GM21423 (cell line): Measurements from ENCODE around the gene HOXA6.

Source experiments
- ATAC-seq: cut with Tn5 transposase; IDR thresholded peaks from one replicate; pipeline ENCODE4 v1.9.1; 2021; ENCODE audit warnings: mild to moderate bottlenecking, moderate library complexity; ENCODE audit not compliant: unreplicated experiment

Gene HOXA6

DNA sequence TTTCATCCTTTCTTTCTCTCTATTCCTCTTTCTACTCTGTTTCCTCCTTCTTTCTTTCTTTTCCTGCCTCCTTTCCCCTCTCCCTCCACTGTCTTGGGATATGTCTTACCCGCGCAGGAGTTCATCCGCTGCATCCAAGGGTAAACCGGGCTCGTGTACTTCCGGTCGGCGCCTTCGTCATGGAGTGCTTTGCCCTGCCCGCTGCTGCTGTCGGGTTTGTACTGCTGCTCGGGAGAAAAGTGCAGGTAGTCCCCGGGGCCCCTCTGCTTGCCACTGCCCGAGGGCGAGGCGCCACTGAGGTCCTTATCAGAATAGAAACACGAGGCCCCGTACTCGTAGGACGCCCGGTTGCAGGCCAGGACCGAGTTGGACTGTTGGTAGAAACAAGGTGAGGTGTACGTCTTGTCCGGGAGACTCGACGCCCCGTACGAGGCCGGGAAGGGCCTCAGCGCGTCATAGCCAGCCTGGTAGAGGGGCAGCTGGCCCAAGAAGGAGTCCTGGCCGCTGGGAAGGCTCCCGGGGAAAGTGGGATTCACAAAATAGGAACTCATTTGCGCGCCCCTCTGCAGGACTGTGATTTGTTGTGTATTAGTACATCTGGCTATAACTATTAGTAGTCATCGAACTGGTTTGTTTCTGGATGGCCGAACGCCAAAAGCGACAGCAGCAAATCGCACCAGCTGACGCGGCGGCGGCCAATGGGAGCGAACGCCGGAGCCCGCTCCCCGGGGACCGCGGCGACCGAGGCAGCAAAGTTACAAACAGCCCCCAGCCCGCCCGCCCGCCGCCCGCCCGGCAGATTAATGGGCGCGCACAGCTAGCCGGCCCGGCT is at the start of gene HOXA6:
HOXA6 (minus strand) TSS at position 576 of the 832 bp plus-strand sequence; CDS start at position 551, 25 bp downstream.
- ATAC-seq: no peak

DNA sequence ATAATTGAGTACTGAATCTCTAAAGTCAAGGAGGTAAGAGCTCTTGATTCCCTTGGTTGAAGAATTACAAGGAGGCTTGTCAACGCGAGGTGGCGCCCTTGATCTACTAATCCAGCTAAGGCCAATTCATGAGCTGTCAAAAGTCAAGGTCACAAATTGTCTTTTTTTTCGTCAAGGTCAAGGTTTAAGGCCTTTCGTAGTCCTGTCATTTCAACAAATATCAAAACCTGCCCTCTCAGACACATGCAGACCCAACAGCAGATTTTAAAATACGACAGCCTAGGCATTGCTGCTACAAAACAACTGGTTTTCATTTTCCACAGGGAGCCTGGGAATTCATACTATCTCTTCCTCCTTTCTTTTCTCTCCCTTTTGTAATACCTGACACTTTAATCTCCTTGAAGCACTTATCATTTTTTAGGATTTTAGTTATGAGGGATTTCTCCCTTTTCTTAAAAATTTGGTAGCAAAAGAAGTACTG is 48.8 kb upstream of the HOXA6 start:
- ATAC-seq: no peak

DNA sequence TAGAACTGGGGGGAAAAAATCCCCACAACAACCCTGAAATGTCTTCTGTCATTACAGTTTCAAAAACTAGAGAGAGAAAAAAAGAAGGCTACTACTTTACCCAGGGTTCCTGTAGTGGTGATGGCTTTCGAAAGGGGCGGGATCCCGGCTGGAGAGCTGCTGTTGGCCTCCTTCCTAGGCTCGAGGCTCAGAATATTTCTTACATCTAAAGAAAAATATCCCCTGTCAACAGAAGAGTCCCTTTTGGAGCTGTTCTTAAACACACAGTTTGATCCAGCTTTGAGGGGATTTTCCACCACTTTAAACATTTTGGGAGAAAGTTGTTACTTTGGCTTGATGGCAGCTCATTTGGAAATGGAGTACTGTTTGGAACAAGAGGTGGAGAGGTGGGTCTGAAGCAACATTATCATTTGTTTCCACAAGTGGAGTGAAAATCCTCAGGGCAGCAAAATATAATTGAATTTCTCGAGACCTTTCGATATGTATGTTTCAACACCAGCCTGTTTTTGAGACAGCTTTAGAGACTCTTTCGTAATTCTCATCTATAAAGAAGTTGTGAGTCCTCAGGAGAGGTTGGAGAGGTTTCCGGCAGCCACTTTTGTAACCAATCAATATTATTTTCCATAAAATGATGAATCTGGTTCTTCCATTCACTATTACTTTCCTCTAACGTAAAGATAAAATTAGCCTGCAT is 47.3 kb upstream of the HOXA6 start:
- ATAC-seq: no peak

DNA sequence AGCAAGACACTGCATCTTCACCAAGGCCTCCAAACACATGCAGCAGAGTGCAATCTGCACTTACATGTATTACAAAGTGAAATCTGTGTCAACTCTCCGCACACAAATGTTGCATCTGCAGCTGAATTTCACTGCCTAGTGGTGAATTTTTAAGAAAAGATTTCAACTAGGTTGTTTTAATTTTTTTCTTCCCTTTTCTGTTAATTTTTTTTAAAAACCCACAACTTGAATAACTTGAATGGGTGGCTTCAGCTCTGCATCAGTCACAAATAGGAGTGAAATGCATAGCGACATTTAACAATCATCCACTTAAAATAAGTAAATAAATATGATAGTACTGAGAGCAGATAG is 46.4 kb upstream of the HOXA6 start:
- no peak for ATAC-seq

DNA sequence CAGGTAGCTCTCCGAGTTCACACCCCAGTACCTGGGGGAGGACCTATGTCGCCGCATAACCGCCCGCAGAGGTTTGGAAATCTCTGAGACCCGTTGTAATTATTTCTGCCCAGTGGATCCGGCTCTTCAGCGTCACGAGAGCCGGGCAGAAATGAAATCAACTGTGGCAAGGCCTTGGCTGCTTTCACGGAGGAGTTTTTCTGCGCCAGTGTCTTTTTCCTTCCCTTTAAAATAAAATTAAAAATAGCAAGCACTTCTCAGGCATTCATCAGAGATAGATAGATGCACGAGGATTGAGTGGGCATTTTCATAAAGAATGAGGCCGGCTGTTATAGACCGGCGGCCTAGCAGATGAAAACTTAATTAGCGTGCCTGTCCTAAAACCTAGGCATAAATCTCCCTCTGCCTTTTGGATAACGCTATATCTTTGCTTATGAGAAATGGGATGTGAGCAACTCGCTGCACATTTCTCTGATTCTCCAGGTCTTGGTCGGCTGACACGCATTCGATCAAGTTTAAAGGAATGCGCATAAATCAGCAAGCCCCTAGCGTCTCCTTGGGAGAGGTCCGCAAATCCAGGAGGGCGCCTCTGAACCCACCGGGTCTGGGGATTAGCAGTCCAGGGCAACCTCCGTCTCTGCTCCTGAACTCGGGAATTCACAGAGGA is 45.9 kb upstream of the HOXA6 start:
- ATAC-seq: no peak

DNA sequence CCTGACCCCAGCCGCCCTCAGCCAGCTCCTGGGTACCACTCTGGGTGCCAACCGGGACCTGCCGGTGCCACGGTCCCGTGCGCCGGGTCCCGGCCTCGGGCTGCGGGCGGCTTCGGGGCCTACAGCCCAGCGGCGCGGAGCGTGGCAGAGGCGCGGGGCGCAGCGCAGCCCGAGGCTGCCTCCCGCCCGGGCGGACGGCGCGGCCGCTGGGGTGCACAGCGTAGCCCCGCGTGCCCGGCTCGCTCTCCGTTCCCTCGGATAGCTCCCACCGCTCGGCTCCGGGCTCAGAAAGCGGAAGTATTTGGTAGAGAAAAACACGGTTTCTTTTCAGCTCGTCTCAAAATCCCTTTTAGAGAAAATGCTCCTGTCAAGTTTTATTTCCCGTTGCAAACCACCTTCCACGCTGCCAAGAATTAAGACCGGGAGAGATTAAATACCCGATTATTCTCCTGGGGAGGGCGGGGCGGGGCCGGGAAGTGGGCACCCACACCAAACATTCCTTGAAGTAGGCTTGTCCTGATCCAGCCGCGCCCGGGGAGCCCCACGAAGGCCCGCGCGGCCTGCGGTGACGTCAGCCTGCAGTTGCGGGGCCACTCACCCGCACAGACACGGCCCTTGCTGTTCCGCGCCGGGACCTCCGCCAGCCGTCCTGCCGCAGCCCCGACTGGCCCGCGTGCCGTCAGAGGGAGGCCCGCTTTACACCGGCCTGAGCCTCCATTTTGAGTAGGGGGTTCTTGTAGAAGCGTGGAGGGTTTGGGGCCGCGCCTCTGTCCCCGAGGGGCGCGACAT is 45.2 kb upstream of the HOXA6 start:
- ATAC-seq: no peak

DNA sequence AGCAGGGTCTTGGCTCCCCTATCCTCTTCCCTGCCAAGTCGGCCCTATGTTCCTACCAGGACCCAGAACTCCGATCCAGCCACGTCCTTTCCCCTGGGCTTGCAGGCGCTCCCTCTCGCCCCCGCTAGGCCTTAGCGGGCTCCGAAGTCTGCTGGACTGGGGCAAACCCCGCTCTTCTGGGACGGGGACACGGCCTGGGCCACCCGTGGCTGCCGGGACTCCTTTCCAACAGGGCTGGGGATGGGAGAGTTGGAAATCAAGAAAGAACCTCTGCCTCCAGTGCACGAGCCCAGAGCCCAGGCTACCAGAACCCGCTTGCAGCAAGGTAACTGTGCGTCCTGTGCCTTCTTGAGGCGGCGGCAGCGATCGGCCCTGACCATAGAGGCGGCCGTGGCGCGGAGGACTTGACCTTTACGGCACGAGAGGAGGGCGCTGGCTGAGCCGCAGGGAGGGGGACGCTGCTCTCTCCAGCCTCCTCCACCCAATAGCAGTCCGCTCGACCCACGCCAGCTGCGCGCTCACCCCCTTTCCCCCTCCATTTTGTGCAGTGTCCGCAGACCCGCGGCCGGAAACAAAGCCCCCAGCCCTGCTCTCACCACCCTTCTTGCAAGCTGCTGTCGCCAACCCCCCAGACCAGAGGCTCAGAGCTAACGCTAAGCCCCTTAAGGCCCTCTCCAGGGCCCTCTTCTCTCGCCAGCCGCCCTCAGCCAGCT is 44.4 kb upstream of the HOXA6 start:
- no peak for ATAC-seq

DNA sequence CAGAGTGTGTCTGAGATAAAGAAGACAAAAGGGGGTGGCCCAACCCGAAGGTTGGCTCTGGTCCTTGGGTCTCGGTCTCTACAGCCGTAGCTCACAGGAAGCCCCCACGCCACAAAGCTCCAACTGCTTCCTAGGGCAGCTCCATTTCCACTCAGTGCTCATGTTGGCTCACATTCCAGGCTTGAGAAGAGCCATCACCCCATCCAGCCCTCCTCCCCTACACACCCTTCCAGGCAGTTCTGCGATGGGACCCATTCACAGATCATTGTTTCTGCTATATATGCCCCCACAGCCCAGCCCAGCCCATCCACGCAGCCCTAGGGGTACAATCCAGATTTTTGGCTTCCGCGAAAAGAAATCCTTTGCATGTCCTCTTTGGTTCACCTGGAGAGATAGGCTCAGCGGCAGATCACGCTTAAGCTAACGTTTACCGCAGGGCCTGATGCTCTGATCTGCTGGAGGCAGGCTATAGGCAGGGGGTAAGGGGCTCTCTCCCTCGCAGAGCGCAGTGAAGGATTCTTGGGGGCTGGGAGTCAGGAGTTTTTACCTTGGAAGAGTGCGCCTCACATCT is 43.7 kb upstream of the HOXA6 start:
- ATAC-seq: no peak

DNA sequence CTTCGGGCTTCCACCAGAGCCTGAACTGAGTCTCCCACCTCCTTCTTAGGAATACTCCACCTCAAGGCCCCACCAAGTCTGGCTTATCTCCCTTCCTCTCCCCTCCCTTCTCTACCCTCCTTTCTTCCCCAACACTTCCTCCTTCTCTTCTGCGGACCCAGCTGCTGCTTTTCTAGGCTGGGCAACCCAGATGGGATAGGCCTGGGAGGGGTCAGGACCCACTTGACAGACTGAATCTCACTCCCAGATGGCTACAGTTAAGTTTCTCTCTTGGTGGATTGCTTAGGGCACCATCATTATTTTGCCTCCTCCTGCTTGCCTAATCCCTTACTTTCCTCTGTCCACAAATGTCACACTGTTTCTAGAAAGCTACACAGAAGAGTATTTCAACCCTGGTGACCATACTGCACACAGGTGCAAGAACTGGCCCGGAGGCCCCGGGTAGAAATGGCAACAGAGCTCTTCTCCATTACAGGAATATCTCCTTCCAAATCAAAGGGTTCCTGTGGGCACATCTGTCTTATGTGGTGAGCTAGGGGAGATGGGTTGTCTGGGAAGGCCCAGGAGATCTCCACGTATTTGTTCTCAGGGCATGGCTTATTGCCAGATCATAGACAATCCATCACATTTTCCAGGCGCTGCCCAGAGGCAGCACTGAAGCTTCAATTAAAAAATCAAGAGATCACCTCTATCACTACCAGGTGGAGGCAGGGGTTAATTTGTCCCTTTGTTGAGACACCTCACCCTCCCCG is 42.6 kb upstream of the HOXA6 start:
- ATAC-seq: no peak

DNA sequence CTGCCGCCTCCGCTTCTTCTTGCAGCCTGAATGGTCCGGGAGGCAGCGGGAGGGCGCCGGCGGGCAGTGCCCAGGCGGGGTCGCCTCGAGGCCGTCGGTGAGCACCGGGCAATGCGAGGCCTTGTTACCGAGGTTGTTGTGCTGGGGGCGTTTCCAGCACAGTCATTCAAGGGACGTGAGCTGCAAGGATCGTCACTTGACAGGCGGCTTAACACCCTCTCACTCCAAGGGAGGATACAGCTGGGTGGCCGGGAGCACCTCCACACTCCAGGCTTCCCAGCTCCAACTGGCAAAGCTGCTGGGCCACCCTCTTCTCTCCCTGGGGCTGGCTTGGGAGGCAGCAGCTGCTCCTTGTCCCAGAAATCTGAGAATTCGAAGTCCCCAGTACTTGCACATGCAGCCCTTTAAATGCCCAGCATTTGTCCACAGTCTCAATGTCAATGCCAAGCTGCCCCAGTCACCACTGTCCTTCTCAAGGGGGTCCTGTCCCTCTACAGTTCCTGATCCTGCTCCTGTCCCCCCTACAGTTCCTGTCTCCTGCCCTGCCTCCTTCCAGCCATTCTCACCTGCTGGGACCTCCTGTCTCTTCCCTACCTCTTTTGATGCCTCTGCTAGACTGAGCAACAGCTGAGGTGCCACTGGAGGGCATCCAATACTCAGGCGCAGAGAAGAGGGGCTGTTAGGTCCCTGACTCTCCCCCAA is 41.9 kb upstream of the HOXA6 start:
- ATAC-seq: no peak

DNA sequence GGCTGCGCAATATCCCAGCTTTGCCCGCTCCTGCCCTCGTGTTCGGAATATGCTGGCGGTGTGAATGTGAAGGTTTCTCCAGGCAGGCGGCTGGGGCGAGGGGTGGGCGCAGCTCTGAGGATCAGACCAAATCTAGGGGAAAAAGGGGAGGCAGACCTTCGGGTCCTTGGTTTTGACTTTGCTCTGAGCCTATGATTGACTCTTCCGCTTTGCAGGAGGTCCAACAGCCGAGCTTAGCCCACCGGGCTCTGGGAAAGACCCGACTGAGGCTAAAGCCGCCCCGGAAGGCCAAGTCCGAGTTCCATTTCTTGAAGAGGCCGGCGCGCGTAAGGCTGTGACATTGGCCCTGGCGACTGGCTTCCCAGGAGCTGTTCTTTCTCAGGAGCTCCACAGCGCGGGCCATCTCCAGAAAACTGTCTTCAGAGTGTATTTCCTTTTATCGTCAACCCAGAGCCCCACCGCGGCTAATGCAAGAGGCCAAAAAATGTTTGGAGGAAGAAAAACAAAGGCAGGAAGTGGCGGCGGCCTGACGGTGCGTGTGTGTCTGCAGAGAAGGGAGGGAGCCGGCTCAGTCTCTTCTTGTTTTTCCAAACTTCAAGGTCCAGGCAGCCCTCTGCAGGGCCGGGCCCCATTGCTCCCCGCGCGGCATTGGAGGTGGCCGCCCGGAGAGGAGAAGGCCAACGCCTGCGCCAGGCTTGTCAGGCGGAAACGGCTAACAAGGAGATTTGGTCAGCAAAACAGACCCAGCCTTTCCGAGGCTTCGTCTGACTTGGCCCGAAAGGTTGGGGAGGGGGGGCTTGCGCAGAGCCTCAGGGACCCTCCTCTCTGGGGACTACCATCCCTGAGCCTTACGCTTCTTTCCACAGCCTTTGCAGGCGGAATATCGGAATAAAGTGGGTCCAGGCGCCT is 41.1 kb upstream of the HOXA6 start:
- no peak for ATAC-seq

DNA sequence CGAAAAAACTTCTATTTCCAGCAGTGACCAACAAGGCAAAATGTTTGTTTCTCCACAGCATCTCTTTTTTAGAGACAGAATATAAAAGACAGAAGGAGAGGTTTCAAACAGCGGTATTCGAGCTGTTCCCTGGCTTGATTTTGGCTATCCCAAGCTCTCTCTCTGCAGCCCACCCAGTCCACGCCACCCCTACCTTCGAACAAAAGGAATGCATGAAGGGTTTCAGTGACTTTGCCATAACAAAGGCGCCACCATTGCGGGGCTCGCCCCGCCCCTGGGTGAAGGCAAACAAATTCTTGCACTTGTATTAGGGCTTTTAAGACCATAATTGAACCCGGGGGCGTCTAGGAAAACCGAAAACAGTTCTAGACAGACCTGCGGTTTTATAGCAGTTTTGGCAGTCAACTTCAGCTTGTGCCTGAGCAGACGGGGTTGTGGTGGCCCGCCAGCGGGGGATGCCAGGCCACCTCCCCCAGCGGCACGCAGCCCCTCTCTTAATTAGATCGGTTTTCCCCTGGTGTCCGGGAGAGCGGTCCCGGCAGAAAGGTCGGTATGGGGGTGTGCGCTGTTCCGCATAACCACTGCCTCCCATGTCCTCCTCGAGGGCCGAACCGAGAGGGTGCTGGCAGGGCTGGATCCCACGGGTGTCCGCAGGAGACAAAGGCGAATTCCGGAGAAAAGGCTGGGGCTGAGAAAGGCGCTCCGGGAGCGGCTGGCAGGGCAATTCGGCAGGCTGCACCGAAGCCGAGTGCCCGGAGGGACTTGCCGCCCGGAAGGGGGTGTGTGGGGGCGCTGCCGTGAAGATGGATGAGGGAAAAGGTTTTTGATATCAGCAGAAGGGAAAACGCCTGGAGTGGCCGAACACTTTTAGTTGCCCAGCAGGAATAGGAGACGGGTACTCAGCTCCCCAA is 40.2 kb upstream of the HOXA6 start:
- no peak for ATAC-seq

DNA sequence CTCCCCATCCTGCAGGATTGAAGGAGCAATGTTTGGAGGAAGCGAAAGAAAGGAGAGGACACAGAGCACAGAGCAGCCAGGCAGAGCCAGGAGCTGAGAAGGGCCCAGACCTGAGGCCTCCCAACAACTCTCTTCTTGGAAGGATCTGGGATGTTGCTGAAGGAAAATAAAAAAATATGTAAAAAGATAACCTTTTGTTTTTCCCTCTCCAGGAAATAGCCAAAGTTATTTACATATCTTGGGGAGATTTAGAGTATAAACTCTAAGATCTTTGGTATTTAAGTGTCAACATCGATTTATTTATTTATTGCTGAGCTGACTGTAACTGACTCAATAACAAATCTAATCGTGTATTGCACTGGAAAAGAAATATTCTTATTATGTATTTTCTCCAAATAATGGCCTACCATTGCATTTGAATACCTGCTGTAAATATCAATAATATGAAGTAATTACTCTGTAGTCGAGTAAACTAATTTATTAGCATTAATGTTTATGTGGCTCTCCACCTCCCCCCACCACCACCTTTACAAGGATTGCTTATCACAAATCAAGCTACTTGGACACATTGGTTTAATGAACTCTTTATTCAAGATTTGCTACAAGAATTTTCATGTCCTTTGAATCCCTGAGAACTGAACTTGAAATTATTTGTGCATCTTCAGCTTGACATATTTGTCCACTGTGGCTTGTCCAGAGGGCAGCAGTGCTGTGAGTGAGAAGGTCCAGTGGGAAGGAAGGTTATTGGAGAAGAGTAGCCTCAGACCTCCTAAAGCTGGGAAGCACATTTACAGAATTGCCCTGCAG is 39.3 kb upstream of the HOXA6 start:
- ATAC-seq: no peak

DNA sequence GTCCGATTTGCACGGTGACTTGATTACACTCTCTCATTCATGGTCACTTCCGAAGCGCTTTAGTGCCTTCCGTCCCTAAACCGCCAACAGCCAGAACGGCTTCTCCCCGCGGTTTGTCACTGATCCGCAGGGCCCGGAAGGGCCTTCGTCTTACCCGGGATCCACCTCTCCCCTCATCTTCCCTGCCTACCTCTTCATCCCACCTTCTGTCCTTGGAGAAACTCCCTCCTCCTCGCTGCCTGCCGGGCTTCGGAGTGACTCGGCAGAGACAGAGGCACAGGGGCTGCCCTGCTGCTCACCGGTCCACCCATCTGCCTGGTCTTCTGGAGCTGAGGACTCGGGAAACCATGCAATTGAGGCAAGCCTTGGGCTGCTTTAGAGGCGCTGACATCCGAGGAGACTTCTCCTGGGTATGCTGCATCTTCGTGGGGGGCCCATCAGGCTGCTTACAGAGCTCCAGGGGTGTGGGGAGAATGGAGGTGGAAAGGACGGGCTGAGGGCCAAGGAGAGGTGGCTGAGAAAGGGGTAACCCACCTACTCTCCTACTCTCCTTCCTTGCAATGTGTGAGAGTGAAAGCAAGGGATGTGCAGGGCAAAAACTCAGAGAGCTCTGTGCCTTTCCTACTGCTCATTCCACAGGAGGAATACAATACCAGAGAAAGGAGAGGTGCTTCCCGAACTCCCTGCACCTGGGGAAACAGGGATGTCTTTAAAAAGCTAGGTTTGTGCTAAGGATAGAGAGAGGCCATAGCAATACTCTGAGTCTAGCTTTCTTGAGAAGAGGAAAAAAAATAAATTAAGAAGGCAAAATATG is 38.5 kb upstream of the HOXA6 start:
- no peak for ATAC-seq
